ENCODE measurements around the gene PRR35. TPM values are rescaled to one million over a fixed set of nuclear protein-coding genes. Genes with fewer than 3 reads are reported as not detected.

The PRR35 gene
- total RNA-seq, 1 donor = under 0.01 TPM

DNA sequence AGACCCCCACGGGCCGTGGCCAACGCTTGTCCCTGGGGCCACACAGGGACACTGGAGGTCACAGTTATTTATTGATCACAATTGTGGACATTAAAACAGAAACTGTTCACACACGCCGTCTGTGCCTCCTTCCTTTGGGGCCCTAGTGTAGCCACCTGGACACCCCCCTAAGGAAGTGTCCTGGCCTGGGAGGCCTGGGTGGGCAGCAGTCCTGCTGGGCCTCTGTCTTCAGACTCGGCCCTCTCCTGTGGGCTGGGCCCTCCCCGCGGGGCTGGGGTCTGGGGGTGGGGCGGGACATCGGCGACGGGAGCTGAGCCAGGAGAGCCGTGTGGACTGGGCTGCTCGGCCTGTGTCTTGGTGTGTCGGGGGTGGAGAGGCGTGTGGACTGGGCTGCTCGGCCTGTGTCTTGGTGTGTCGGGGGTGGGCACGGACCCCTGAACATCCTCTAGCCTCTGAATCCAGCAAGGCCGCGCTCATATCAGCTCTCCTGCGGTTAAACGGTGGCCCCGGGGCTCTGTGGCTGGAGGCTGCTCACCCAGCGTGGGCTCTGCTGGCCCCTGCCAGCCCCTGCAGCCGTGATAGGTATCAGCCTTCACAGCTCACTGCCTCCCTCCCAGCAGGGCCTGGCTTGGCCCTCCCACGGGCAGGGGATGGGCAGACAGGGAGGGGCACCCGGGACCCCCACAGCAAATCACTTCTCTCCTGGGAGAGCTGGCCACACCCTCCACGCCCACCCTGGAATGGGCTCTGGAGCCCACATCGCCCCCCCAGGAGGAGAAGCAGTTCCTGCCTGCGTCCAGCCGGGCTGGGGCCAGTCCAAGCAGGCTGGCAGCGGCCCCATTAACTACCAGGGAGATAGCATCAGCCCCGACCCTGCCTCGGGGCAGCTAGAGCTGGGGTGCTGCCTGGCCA lies 5.5 kb downstream of the PRR35 start:
- Histone ChIP-seq H3K36me3 (ENCODE audit: insufficient read depth, low read length) (no peaks in the 10 kb centered on the region), H3K79me2 (ENCODE audit: insufficient read depth, low read length) (peaks cover 10% of the 10 kb centered on the region), H3K4me1 (ENCODE audit: insufficient read depth, low read length) (peaks cover 5% of the 10 kb centered on the region), H3K27me3 (ENCODE audit: insufficient read depth, low read length) (peaks cover 19% of the 10 kb centered on the region), H3K4me3 (ENCODE audit: insufficient read depth, low read length) (no peak overlapping the region), H3K4me2 (ENCODE audit: insufficient read depth, low read length) (no peak overlapping the region), H3K9me3 (ENCODE audit: low read depth, low read length) (no peaks in the 10 kb centered on the region), H2AFZ (ENCODE audit: low read length) (no peak overlapping the region), H4K20me1 (ENCODE audit: insufficient read depth, low read length) (peaks cover 3% of the 10 kb centered on the region), H3K27ac (ENCODE audit: low read depth, low read length) (no peak overlapping the region)
- TF ChIP-seq, protein P1, sequence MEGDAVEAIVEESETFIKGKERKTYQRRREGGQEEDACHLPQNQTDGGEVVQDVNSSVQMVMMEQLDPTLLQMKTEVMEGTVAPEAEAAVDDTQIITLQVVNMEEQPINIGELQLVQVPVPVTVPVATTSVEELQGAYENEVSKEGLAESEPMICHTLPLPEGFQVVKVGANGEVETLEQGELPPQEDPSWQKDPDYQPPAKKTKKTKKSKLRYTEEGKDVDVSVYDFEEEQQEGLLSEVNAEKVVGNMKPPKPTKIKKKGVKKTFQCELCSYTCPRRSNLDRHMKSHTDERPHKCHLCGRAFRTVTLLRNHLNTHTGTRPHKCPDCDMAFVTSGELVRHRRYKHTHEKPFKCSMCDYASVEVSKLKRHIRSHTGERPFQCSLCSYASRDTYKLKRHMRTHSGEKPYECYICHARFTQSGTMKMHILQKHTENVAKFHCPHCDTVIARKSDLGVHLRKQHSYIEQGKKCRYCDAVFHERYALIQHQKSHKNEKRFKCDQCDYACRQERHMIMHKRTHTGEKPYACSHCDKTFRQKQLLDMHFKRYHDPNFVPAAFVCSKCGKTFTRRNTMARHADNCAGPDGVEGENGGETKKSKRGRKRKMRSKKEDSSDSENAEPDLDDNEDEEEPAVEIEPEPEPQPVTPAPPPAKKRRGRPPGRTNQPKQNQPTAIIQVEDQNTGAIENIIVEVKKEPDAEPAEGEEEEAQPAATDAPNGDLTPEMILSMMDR (IDR thresholded peaks at IDR 0.05; ENCODE audit: extremely low read depth, low read depth, low read length) = no peak
- DNase-seq (ENCODE audit: insufficient read length, low spot score, missing footprints) = peak; percentile 94

GRCh38 chr16:566475-567372 lies 6.5 kb downstream of the PRR35 start, which contains the start of gene NHLRC4:
Gene NHLRC4, plus strand, starts transcription at chr16:567005. Its CDS starts 1,043 bp downstream, at chr16:568048.
- Histone ChIP-seq H3K36me3 (ENCODE audit: insufficient read depth, low read length) (no peaks in the 10 kb centered on the region), H2AFZ (ENCODE audit: low read length) (no peak within 1 kb of the TSS), H4K20me1 (ENCODE audit: insufficient read depth, low read length) (no peaks in the 10 kb centered on the region), H3K4me2 (ENCODE audit: insufficient read depth, low read length) (peak within 1 kb of the TSS; percentile 28), H3K27ac (ENCODE audit: low read depth, low read length) (no peak within 1 kb of the TSS), H3K79me2 (ENCODE audit: insufficient read depth, low read length) (peaks cover 20% of the 10 kb centered on the region), H3K9me3 (ENCODE audit: low read depth, low read length) (no peaks in the 10 kb centered on the region), H3K4me1 (ENCODE audit: insufficient read depth, low read length) (peaks cover 5% of the 10 kb centered on the region), H3K27me3 (ENCODE audit: insufficient read depth, low read length) (peaks cover 9% of the 10 kb centered on the region), H3K4me3 (ENCODE audit: insufficient read depth, low read length) (peak within 1 kb of the TSS; percentile 13)
- TF ChIP-seq, protein P1 (IDR thresholded peaks at IDR 0.05; ENCODE audit: extremely low read depth, low read depth, low read length) = no peak
- DNase-seq (ENCODE audit: insufficient read length, low spot score, missing footprints) = peak; percentile 98

GRCh38 chr16:567373-568256 lies 7.4 kb downstream of the PRR35 start:
- H3K79me2 ChIP-seq (ENCODE audit: insufficient read depth, low read length) = peaks cover 29% of the 10 kb centered on the region
- no peak overlapping the region for H3K4me2 ChIP-seq (ENCODE audit: insufficient read depth, low read length)
- no peak for DNase-seq (ENCODE audit: insufficient read length, low spot score, missing footprints)
- no peaks in the 10 kb centered on the region for H3K36me3 ChIP-seq (ENCODE audit: insufficient read depth, low read length)
- no peak overlapping the region for H3K4me3 ChIP-seq (ENCODE audit: insufficient read depth, low read length)
- TF ChIP-seq, protein P1 (IDR thresholded peaks at IDR 0.05; ENCODE audit: extremely low read depth, low read depth, low read length) = no peak
- H3K4me1 ChIP-seq (ENCODE audit: insufficient read depth, low read length) = peaks cover 5% of the 10 kb centered on the region
- no peaks in the 10 kb centered on the region for H3K9me3 ChIP-seq (ENCODE audit: low read depth, low read length)
- no peak overlapping the region for H3K27ac ChIP-seq (ENCODE audit: low read depth, low read length)
- H2AFZ ChIP-seq (ENCODE audit: low read length) = no peak overlapping the region
- peaks cover under 1% of the 10 kb centered on the region for H4K20me1 ChIP-seq (ENCODE audit: insufficient read depth, low read length)
- H3K27me3 ChIP-seq (ENCODE audit: insufficient read depth, low read length) = peaks cover under 1% of the 10 kb centered on the region

Measured in osteoblast (primary cell).